ENCODE measurements around the gene TUBG1. TPM values are rescaled to one million over a fixed set of nuclear protein-coding genes. Genes with fewer than 3 reads are reported as not detected.

Gene TUBG1
- polyA plus RNA-seq, 1 of the 3 experiments (the other 2 are of a cell fraction), result 145 TPM

- ChIA-PET CTCF (interaction anchor here (0.7 to 8.3 kb wide), 4 partner anchors 12 to 156 kb away, joined by 3 to 51 read pairs (median 25); partner anchors contain the start of gene PSMC3IP), POLR2A (interaction anchor here (1.3 kb wide), 1 partner anchor 11 kb away, joined by 5 read pairs; the partner anchor contains the start of gene PSMC3IP)
- Histone ChIP-seq H3K4me1 (ENCODE audit: control insufficient read depth in 1 of 2, insufficient read depth in 2 of 2, low read depth in 1 of 2, low read length in 1 of 2) (peaks cover 4 to 32% of the 10 kb centered on the region in 2 experiments; a peak in 3 of 4 replicates), H3K9me2 (no peaks in the 10 kb centered on the region), H3K79me2 (ENCODE audit: insufficient read depth) (peaks cover 81% of the 10 kb centered on the region), H3K4me3 (ENCODE audit: low read depth in 2 of 2, low read length in 1 of 2) (peak overlapping the region; percentile 76 to 92; a peak in 3 of 4 replicates), H3K4me2 (peak overlapping the region; percentile 98; the same call in 1 of the 2 replicates), H2AFZ (ENCODE audit: low read depth) (peak overlapping the region; percentile 78), H3K9ac (peak overlapping the region; percentile 30; the same call in 1 of the 2 replicates), H3K9me3 (no peaks in the 10 kb centered on the region), H3F3A (replicated peaks; ENCODE audit: insufficient read depth) (peaks cover 35% of the 10 kb centered on the region), H3K27ac (ENCODE audit: low read depth in 2 of 2, low read length in 1 of 2) (peak overlapping the region; percentile 43 to 85; a peak in 3 of 4 replicates), H3K27me3 (ENCODE audit: insufficient read depth) (no peaks in the 10 kb centered on the region), H4K20me1 (ENCODE audit: insufficient read depth) (no peaks in the 10 kb centered on the region), H3K36me3 (replicated peaks in 1 of 2; ENCODE audit: control insufficient read depth in 1 of 2, insufficient read depth in 2 of 2, low read length in 1 of 2) (peaks cover 35 to 52% of the 10 kb centered on the region in 2 experiments)
- WGBS (ENCODE audit: low lambda C conversion rate), result 70% methylated on average over 11 of the region's 28 CpGs
- TF ChIP-seq NRF1 (IDR thresholded peaks at IDR 0.05; ENCODE audit: low read depth, low read length) (no peak), SMC3 (IDR thresholded peaks at IDR 0.05; ENCODE audit: low read depth, low read length) (no peak), USF1 (IDR thresholded peaks at IDR 0.05; ENCODE audit: borderline replicate concordance, low read depth) (no peak)
- DNase-seq, result no peak
Observed at GRCh38 chr17:42566215-42566882, 43.1 kb upstream of the TUBG1 start.

GRCh38 chr17:42566883-42567573, 42.5 kb upstream of the TUBG1 start, which contains the start of gene MLX:
Gene MLX (plus strand): TSS chr17:42567100. CDS start chr17:42567125, 25 bp downstream.
- Histone ChIP-seq H3K27me3 (ENCODE audit: insufficient read depth) (no peaks in the 10 kb centered on the region), H3K4me3 (ENCODE audit: low read depth in 2 of 2, low read length in 1 of 2) (peak within 1 kb of the TSS; percentile 76 to 92), H3K36me3 (replicated peaks in 1 of 2; ENCODE audit: control insufficient read depth in 1 of 2, insufficient read depth in 2 of 2, low read length in 1 of 2) (peaks cover 41 to 59% of the 10 kb centered on the region in 2 experiments), H3K79me2 (ENCODE audit: insufficient read depth) (peaks cover 78% of the 10 kb centered on the region), H3K9ac (peak within 1 kb of the TSS; percentile 80), H3K4me1 (ENCODE audit: control insufficient read depth in 1 of 2, insufficient read depth in 2 of 2, low read depth in 1 of 2, low read length in 1 of 2) (peaks cover 4 to 28% of the 10 kb centered on the region in 2 experiments; a peak in 3 of 4 replicates), H4K20me1 (ENCODE audit: insufficient read depth) (no peaks in the 10 kb centered on the region), H3K27ac (ENCODE audit: low read depth in 2 of 2, low read length in 1 of 2) (peak within 1 kb of the TSS; percentile 58 to 91), H3F3A (replicated peaks; ENCODE audit: insufficient read depth) (peaks cover 39% of the 10 kb centered on the region), H3K9me2 (no peaks in the 10 kb centered on the region), H3K4me2 (peak within 1 kb of the TSS; percentile 98), H3K9me3 (no peaks in the 10 kb centered on the region), H2AFZ (ENCODE audit: low read depth) (peak within 1 kb of the TSS; percentile 78)
- POLR2A ChIA-PET, result interaction anchor here (0.8 to 1.3 kb wide), 4 partner anchors 10 to 31 kb away, joined by 3 to 7 read pairs (median 4); partner anchors contain the start of gene PSMC3IP
- 1% methylated on average over 16 of the region's 72 CpGs for WGBS (ENCODE audit: low lambda C conversion rate)
- peak; percentile 100 for DNase-seq
- CTCF ChIA-PET, result interaction anchor here (0.7 to 8.3 kb wide), 4 partner anchors 12 to 112 kb away, joined by 3 to 51 read pairs (median 25); partner anchors contain the start of gene PSMC3IP
- TF ChIP-seq TCF12 (IDR thresholded peaks at IDR 0.05) (no peak), EZH2phosphoT487 (IDR thresholded peaks at IDR 0.05; ENCODE audit: borderline replicate concordance, low read depth) (no peak), RCOR1 (IDR thresholded peaks at IDR 0.05; ENCODE audit: low read length) (no peak), ELF1 (IDR thresholded peaks at IDR 0.05) (peak; percentile 51), GATA2 (CRISPR knock-in tag; IDR thresholded peaks at IDR 0.05) (no peak), USF2 (IDR thresholded peaks at IDR 0.05; ENCODE audit: borderline replicate concordance, low read depth, low read length) (peak; percentile 89), SIN3A (IDR thresholded peaks at IDR 0.05; ENCODE audit: borderline replicate concordance, low read depth, low read length) (peak; percentile 81; the same call in 1 of the 2 replicates), MXI1 (IDR thresholded peaks at IDR 0.05; ENCODE audit: low read depth, low read length) (peak; percentile 87), PBX3 (IDR thresholded peaks at IDR 0.05) (no peak; the same call in 1 of the 2 replicates), REST (IDR thresholded peaks at IDR 0.05; ENCODE audit: low read depth, low read length) (no peak), MEF2A (IDR thresholded peaks at IDR 0.05; ENCODE audit: borderline replicate concordance, low read depth) (no peak), RFX5 (IDR thresholded peaks at IDR 0.05; ENCODE audit: low read length) (no peak), IRF3 (IDR thresholded peaks at IDR 0.05; ENCODE audit: low read depth, low read length) (0 out of 2 replicates have a peak, but pooled peaks have one; percentile 23)

Data from SK-N-SH (cell line).